ENCODE data around the gene ZNF366.

The ZNF366 gene

GRCh38 chr5:72463449-72464052, 43.7 kb downstream of the ZNF366 start:
- H3K27me3 ChIP-seq (ENCODE audit: insufficient read depth, poor library complexity, severe bottlenecking) = no peaks in the 10 kb centered on the region
- no peak for DNase-seq (ENCODE audit: low read depth in 1 of 2, low spot score in 1 of 2)
- no peak overlapping the region for H3K4me3 ChIP-seq (replicated peaks; ENCODE audit: insufficient read depth, low read length)
- H3K27ac ChIP-seq (replicated peaks) = no peak overlapping the region
- TF ChIP-seq CTCF (IDR thresholded peaks at IDR 0.05; ENCODE audit: insufficient read depth, low read length) (no peak), SPI1 (IDR thresholded peaks at IDR 0.05; ENCODE audit: borderline replicate concordance, low read depth) (no peak), REST (IDR thresholded peaks at IDR 0.05; ENCODE audit: insufficient replicate concordance, low read depth) (no peak), GABPA (IDR thresholded peaks at IDR 0.05; ENCODE audit: low read depth) (no peak), POLR2AphosphoS5 (IDR thresholded peaks at IDR 0.05; ENCODE audit: low read depth) (no peak)

GRCh38 chr5:72460413-72460812, 46.8 kb downstream of the ZNF366 start:
- no peaks in the 10 kb centered on the region for H3K27me3 ChIP-seq (ENCODE audit: insufficient read depth, poor library complexity, severe bottlenecking)
- TF ChIP-seq POLR2AphosphoS5 (IDR thresholded peaks at IDR 0.05; ENCODE audit: low read depth) = no peak
- no peak for TF ChIP-seq REST (IDR thresholded peaks at IDR 0.05; ENCODE audit: insufficient replicate concordance, low read depth)
- no peak for TF ChIP-seq SPI1 (IDR thresholded peaks at IDR 0.05; ENCODE audit: borderline replicate concordance, low read depth)
- no peak for TF ChIP-seq CTCF (IDR thresholded peaks at IDR 0.05; ENCODE audit: insufficient read depth, low read length)
- TF ChIP-seq GABPA (IDR thresholded peaks at IDR 0.05; ENCODE audit: low read depth) = no peak
- H3K4me3 ChIP-seq (replicated peaks; ENCODE audit: insufficient read depth, low read length) = no peak overlapping the region
- DNase-seq (ENCODE audit: low read depth in 1 of 2, low spot score in 1 of 2) = no peak
- no peak overlapping the region for H3K27ac ChIP-seq (replicated peaks)

- no peak overlapping the region for H3K27ac ChIP-seq (replicated peaks)
- no peaks in the 10 kb centered on the region for H3K27me3 ChIP-seq (ENCODE audit: insufficient read depth, poor library complexity, severe bottlenecking)
- TF ChIP-seq REST (IDR thresholded peaks at IDR 0.05; ENCODE audit: insufficient replicate concordance, low read depth) (no peak), SPI1 (IDR thresholded peaks at IDR 0.05; ENCODE audit: borderline replicate concordance, low read depth) (no peak), CTCF (IDR thresholded peaks at IDR 0.05; ENCODE audit: insufficient read depth, low read length) (no peak), GABPA (IDR thresholded peaks at IDR 0.05; ENCODE audit: low read depth) (no peak), POLR2AphosphoS5 (IDR thresholded peaks at IDR 0.05; ENCODE audit: low read depth) (no peak)
- no peak for DNase-seq (ENCODE audit: low read depth in 1 of 2, low spot score in 1 of 2)
- H3K4me3 ChIP-seq (replicated peaks; ENCODE audit: insufficient read depth, low read length) = no peak overlapping the region
Observed at GRCh38 chr5:72459913-72460312, 47.3 kb downstream of the ZNF366 start.
